Activated naive CD8-positive, alpha-beta T cell treated with anti-CD3 and anti-CD28 coated beads, Interleukin-2, amount 10 ng/mL, durations not matched to agents 7 days and 5 days (primary cell): ENCODE measurements around the gene PRKCH. TPM values are rescaled to one million over a fixed set of nuclear protein-coding genes. Genes with fewer than 3 reads are reported as not detected.

ENCODE experiments used
- ATAC-seq: fragments of 150-1000 bp; cut with Tn5 transposase; one replicate; pipeline ENCODE4 v1.10.0; 2021; ENCODE audit warnings: low read depth, moderate library complexity
- POLR2A ChIA-PET: fragments of 350-600 bp; sonication (Branson Sonifier 250); formaldehyde crosslinking; loops from one replicate; lab custom pipeline; 2021; ENCODE audit warnings: antibody characterized with exemption; lab: Charles Lee
- DNase-seq: peaks from one replicate; pipeline ENCODE4 v3.0.0; 2021
- H3K27ac Mint-ChIP-seq: one replicate; pipeline ENCODE4 v1.8.0; 2022; ENCODE audit warnings: mild to moderate bottlenecking, mixed read lengths
- H3K27me3 Mint-ChIP-seq: one replicate; pipeline ENCODE4 v1.8.0; 2022; ENCODE audit warnings: mild to moderate bottlenecking, moderate library complexity, mixed read lengths
- H3K36me3 Mint-ChIP-seq: one replicate; pipeline ENCODE4 v1.8.0; 2021; ENCODE audit warnings: mild to moderate bottlenecking, mixed read lengths
- H3K4me1 Mint-ChIP-seq: one replicate; pipeline ENCODE4 v1.8.0; 2021; ENCODE audit warnings: mixed read lengths
- H3K4me3 Mint-ChIP-seq: one replicate; pipeline ENCODE4 v1.8.0; 2022; ENCODE audit warnings: mild to moderate bottlenecking, moderate library complexity, mixed read lengths
- H3K9me3 Mint-ChIP-seq: one replicate; pipeline ENCODE4 v1.8.0; 2021; ENCODE audit warnings: mixed read lengths
- total RNA-seq, 2 experiments: library from RNA; stranded (reverse); gene quantifications; one replicate each; pipeline ENCODE4 v1.2.3, GENCODE V29; 2021

The PRKCH gene
- total RNA-seq = 100 to 1,000 TPM; 318 TPM

DNA sequence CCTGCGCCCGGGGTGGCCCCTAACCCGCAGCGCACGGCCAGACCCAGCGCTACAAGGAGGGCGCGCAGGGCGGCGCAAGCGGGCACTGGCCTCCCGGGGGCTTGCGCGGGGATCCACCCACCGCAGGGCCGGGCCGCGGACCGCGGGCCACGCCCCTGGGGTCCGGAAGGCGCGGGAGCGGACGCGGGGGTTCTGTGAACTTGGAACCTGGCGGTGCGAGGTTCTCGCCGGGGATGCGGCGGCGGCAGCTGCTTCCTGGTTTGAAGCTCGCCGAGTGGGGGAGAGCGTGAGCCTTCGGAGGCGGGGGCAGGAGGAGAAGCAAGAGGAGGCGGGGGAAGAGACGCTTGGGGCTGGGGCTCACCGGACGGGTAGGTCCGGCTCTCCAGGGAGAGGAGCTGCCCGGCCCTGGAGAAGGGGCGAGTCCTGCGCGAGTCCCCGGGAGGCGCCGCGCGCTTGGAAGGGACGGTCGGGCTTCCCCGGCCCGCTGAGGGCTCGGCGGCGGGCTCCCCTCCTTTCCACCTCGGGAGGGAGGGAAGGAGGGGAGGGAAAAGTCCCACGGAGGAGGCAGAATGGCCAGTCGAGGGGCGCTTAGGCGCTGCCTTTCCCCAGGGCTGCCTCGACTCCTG, at the start of gene PRKCH:
Gene PRKCH, plus strand, starts transcription at position 195 of the 626 bp plus-strand sequence. CDS start 523 bp downstream, outside the sequence.
- H3K27me3 Mint-ChIP-seq = no peaks in the 10 kb centered on the region
- H3K4me1 Mint-ChIP-seq = peaks cover 11% of the 10 kb centered on the region
- no peaks in the 10 kb centered on the region for H3K9me3 Mint-ChIP-seq
- peak; percentile 87 for DNase-seq
- POLR2A ChIA-PET = interaction anchor here (0.6 to 6.4 kb wide), 23 partner anchors 13 to 440 kb away, joined by 3 to 188 read pairs (median 4); partner anchors contain the start of gene SNAPC1
- peak within 1 kb of the TSS; percentile 99 for H3K4me3 Mint-ChIP-seq
- peaks cover 31% of the 10 kb centered on the region for H3K36me3 Mint-ChIP-seq
- peak; percentile 75 for ATAC-seq
- H3K27ac Mint-ChIP-seq = peak within 1 kb of the TSS; percentile 96

DNA sequence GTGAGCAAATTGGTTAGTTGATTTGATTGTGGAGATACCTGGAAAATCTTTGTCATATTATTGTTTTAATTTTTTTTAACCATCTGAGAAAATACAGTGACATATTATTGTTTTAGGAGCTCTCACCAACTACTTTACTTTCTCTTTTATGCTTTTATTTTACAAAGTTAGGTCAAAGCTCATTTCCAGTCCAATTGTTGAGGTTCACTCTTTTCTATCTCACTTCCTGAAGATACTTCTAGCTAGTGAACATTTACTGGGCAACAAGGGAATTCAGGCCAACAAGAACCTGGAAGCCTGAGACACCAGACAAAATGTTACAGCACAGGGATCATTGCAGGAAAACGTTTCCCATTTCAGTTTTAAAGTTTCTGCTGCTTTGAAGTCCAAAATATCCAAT, 44.1 kb upstream of the PRKCH start:
- Mint-ChIP-seq H3K9me3 (no peaks in the 10 kb centered on the region), H3K36me3 (no peaks in the 10 kb centered on the region), H3K4me1 (peaks cover 8% of the 10 kb centered on the region), H3K27ac (no peak overlapping the region), H3K27me3 (peaks cover 44% of the 10 kb centered on the region), H3K4me3 (no peak overlapping the region)
- POLR2A ChIA-PET = no interaction called here
- DNase-seq (no peak), ATAC-seq (no peak)

DNA sequence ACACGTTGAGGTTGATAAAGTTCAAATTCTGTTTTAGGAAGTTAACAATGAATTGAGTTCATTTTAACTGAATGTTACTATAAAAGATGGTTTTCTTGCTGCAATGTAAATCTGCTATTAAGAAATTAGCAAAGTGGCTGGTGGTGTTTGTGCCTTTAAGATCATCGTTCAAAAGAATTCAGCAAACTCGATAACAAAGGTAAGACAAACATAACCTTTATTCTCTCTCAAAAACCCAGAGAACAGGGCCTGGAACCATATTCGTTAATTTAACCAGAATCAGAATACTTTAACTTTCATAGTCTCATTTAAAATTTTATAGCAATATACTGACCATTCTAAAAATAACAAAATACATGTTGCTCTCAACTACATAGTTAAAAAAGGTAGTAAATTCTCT, 43.6 kb upstream of the PRKCH start:
- peaks cover 8% of the 10 kb centered on the region for H3K4me1 Mint-ChIP-seq
- peaks cover 40% of the 10 kb centered on the region for H3K27me3 Mint-ChIP-seq
- H3K9me3 Mint-ChIP-seq = no peaks in the 10 kb centered on the region
- DNase-seq (no peak), ATAC-seq (no peak)
- no peak overlapping the region for H3K4me3 Mint-ChIP-seq
- H3K36me3 Mint-ChIP-seq = no peaks in the 10 kb centered on the region
- POLR2A ChIA-PET = no interaction called here
- H3K27ac Mint-ChIP-seq = no peak overlapping the region

DNA sequence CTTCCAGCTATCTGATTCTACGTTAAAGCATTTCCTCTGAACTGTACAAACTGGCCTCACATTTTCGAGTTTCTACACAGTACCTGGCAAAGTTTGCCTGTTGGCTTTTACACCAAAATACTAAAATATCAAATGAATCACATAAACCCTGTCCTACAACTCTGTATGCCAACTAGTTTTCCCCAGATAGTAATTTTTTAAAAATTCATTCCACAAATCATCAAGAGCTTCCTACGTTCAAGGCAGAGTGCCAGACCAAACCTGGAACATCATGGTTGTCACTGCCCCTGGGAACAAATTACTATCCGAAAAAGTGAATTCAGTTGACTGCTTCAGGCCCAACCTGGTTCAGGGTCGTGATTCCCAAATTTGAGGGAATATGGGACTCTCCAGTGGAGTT, 42.3 kb upstream of the PRKCH start:
- H3K27ac Mint-ChIP-seq = no peak overlapping the region
- no peaks in the 10 kb centered on the region for H3K36me3 Mint-ChIP-seq
- H3K4me3 Mint-ChIP-seq = no peak overlapping the region
- ATAC-seq (no peak), DNase-seq (no peak)
- H3K9me3 Mint-ChIP-seq = no peaks in the 10 kb centered on the region
- POLR2A ChIA-PET = no interaction called here
- peaks cover 37% of the 10 kb centered on the region for H3K27me3 Mint-ChIP-seq
- H3K4me1 Mint-ChIP-seq = peaks cover 16% of the 10 kb centered on the region

DNA sequence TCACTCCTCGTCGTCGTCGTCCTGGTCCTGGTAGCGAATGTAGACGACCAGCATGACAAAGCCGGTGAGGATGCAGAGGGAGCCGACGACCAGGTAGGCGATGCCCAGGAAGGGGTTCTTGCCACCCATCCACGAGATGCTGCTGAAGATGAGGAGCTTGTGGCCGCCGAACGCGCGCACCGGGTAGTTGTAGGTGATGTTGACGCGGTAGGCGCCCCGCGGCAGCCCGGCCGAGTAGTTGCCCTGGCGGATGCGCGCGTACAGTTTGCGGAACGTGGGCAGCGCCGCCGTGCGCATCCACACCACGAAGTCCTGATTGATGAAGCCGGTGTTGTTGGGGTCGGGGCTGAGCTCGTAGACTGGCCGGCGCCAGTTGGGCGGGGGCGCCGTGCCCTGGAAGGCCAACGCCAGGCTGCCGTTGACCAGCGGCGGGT, 41.3 kb upstream of the PRKCH start:
- Mint-ChIP-seq H3K4me3 (peak overlapping the region; percentile 87), H3K27me3 (peaks cover 31% of the 10 kb centered on the region), H3K4me1 (peaks cover 21% of the 10 kb centered on the region), H3K9me3 (no peaks in the 10 kb centered on the region), H3K36me3 (no peaks in the 10 kb centered on the region), H3K27ac (peak overlapping the region; percentile 80)
- ATAC-seq (peak; percentile 28), DNase-seq (no peak)
- POLR2A ChIA-PET = interaction anchor here (0.7 to 0.8 kb wide), 2 partner anchors 13 to 197 kb away, joined by 3 read pairs; no protein-coding TSS in a partner anchor

DNA sequence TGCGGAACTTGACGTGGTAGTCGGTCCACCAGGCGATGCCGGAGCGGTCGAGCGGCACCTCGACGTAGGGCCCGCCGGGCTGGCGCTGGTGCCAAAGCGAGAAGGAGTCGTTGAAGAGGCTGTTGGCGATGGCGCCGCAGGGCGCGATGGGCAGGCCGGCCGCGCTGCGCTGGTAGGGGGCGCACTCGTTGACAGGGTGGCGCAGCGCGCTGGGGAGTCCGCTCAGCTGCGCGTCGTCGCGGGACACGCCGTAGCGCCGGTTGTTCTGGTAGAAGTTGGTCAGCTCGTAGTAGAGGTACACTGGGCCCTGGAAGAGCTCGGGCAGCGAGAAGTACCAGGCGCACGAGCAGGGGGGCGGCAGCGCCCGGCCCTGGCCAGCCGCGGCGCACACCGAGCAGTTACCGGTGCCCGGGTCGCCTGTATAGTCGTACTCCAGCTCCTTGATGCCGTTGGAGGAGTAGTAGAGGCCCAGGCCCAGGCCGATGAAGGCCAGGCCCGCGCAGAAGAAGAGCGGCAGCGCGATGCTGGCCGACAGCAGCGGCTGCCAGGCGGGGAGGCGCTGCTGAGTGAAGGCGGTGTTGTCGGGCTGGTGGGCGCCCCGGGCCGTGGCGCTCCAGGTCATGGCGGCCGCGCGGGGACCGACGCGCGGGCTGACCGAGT, 40.7 kb upstream of the PRKCH start:
- no peaks in the 10 kb centered on the region for H3K9me3 Mint-ChIP-seq
- H3K27ac Mint-ChIP-seq = peak overlapping the region; percentile 80
- peak; percentile 85 for DNase-seq
- POLR2A ChIA-PET = interaction anchor here (0.6 to 0.7 kb wide), 2 partner anchors 12 to 500 kb away, joined by 3 read pairs; no protein-coding TSS in a partner anchor
- peaks cover 26% of the 10 kb centered on the region for H3K4me1 Mint-ChIP-seq
- H3K36me3 Mint-ChIP-seq = no peaks in the 10 kb centered on the region
- peak; percentile 87 for ATAC-seq
- H3K27me3 Mint-ChIP-seq = peaks cover 27% of the 10 kb centered on the region
- H3K4me3 Mint-ChIP-seq = peak overlapping the region; percentile 87

DNA sequence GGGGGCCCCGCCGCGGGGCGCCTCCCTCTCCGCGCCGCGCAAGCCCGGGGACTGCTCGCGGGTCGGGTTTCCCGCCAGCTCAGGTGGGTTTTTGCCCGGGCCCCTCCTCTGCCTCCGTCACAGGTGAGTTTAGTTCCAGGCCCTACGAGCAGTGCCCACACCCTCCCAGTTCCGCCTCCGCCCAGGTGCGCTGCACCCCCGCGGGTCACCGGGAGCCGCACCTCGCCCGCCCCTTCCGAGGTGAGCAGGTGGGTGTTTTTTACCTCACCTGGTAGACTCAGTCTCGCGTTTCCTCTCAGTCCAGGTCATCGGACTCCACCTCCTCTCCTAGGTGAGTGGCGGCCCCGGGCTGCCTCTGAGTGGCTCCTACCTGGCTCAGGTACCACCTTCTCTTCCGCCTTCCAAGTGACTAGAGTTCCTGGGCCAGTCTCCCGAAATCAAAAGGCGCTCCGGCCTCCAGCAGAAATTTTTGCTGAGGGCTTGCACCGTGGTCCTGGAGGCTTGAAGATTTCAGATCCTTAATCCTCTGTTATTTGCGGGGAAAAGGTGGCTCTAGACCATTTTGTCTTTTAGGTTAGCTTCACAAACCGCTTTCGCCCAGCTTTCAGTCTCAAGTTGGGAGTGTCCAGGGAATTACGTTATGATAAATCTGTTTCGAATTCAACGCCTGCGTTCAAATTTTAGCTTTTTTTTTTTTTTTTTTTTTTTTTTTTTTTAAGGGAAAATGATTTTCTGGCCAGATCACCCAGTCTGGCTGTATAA, 40.0 kb upstream of the PRKCH start, which contains the start of gene TMEM30B:
Gene TMEM30B, minus strand, starts transcription at position 153 of the 762 bp plus-strand sequence. CDS start 191 bp downstream, outside the sequence.
- peak within 1 kb of the TSS; percentile 80 for H3K27ac Mint-ChIP-seq
- peaks cover 25% of the 10 kb centered on the region for H3K27me3 Mint-ChIP-seq
- peaks cover 31% of the 10 kb centered on the region for H3K4me1 Mint-ChIP-seq
- no peak for DNase-seq
- H3K36me3 Mint-ChIP-seq = no peaks in the 10 kb centered on the region
- POLR2A ChIA-PET = interaction anchor here (0.5 to 1.7 kb wide), 7 partner anchors 41 to 1190 kb away, joined by 3 to 6 read pairs (median 3); no protein-coding TSS in a partner anchor
- ATAC-seq = no peak
- H3K9me3 Mint-ChIP-seq = no peaks in the 10 kb centered on the region
- H3K4me3 Mint-ChIP-seq = peak within 1 kb of the TSS; percentile 87

DNA sequence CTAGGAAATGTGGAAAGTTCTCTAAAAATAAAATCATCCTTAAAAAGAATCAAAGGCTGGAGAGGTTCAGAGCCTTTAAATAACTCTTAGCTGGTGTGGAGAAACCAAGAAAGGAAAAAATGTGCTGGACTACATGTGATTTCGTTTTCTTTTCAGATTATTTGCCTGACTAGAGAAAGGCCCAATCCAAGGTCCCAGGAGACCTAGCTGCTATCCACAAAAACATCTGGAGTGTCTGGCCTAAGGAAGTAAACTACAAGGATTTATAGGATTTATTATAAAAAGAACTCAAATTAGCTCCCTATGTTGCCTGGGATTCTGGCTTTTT, 39.5 kb upstream of the PRKCH start:
- no peak overlapping the region for H3K4me3 Mint-ChIP-seq
- H3K4me1 Mint-ChIP-seq = peaks cover 31% of the 10 kb centered on the region
- H3K27me3 Mint-ChIP-seq = peaks cover 25% of the 10 kb centered on the region
- DNase-seq = no peak
- H3K27ac Mint-ChIP-seq = peak overlapping the region; percentile 71
- POLR2A ChIA-PET = interaction anchor here (0.6 to 1.7 kb wide), 5 partner anchors 41 to 1191 kb away, joined by 3 to 6 read pairs (median 3); no protein-coding TSS in a partner anchor
- H3K36me3 Mint-ChIP-seq = no peaks in the 10 kb centered on the region
- H3K9me3 Mint-ChIP-seq = no peaks in the 10 kb centered on the region
- no peak for ATAC-seq

DNA sequence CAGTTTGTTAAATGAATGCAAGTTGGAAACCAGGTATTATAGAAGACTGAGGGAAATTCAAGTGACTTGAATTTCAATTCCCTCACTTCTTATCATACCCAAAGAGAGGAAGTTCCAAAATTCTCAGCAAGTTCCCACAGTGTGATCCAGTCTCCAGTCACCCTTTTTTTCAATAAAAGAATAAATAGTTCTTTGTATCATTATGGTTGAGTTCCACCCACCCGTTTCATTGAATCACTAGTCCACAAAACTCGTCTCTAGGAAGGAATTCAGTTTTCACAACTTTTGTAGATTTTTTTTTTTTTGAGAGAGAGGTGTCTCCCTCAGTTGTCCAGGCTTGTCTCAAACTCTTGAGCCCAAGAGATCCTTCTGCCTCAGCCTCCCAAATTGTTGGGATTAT, 38.6 kb upstream of the PRKCH start:
- H3K4me3 Mint-ChIP-seq = no peak overlapping the region
- DNase-seq = no peak
- H3K27me3 Mint-ChIP-seq = peaks cover 26% of the 10 kb centered on the region
- H3K4me1 Mint-ChIP-seq = peaks cover 35% of the 10 kb centered on the region
- ATAC-seq = no peak
- no peaks in the 10 kb centered on the region for H3K36me3 Mint-ChIP-seq
- no peak overlapping the region for H3K27ac Mint-ChIP-seq
- POLR2A ChIA-PET = interaction anchor here (1.2 to 1.7 kb wide), 2 partner anchors 40 to 274 kb away, joined by 6 read pairs; no protein-coding TSS in a partner anchor
- H3K9me3 Mint-ChIP-seq = no peaks in the 10 kb centered on the region

DNA sequence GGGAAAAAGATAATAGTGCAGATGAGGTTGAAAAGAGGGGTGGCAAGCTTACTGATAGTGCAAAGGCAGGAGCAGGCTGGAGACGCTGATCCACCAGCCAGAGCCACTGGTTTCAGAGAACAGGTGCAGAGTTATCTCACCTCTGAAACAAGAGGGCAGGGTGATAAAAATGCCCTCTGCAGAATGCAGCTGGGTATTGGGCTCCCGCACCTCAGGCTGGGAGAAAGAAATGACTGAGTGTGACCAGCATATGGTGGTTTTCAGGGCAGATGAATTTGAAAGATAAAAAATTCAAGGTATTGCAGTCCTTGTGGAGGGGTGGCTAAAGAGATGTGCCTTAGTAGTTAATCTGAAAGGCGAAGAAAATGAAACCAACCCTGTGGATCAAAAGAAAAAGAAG, 37.4 kb upstream of the PRKCH start:
- peaks cover 22% of the 10 kb centered on the region for H3K27me3 Mint-ChIP-seq
- no peaks in the 10 kb centered on the region for H3K36me3 Mint-ChIP-seq
- H3K27ac Mint-ChIP-seq = no peak overlapping the region
- H3K4me3 Mint-ChIP-seq = peak overlapping the region; percentile 39
- POLR2A ChIA-PET = no interaction called here
- peaks cover 37% of the 10 kb centered on the region for H3K4me1 Mint-ChIP-seq
- no peaks in the 10 kb centered on the region for H3K9me3 Mint-ChIP-seq
- ATAC-seq = no peak
- no peak for DNase-seq

DNA sequence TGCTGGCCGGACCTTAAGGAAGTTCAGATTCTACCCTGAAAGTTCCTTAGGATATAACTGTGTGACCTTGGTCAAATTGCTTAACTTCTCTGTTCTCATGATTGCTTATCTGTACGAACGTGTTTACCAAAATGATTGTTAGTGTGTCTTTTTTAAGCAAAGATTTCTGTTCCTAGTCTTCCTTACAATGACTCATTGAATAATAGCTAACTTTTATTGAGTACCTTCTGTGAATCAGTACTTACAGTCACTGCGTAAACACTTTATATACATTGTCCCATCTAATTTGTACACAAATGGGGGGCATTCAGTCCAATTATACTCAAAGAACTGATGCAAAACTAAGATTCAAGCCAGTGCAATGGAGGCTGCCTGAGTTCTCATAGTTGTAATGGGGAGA, 36.0 kb upstream of the PRKCH start:
- Mint-ChIP-seq H3K27ac (no peak overlapping the region), H3K4me3 (no peak overlapping the region), H3K36me3 (no peaks in the 10 kb centered on the region), H3K9me3 (no peaks in the 10 kb centered on the region), H3K27me3 (peaks cover 12% of the 10 kb centered on the region), H3K4me1 (peaks cover 34% of the 10 kb centered on the region)
- POLR2A ChIA-PET = no interaction called here
- DNase-seq = no peak
- ATAC-seq = no peak

DNA sequence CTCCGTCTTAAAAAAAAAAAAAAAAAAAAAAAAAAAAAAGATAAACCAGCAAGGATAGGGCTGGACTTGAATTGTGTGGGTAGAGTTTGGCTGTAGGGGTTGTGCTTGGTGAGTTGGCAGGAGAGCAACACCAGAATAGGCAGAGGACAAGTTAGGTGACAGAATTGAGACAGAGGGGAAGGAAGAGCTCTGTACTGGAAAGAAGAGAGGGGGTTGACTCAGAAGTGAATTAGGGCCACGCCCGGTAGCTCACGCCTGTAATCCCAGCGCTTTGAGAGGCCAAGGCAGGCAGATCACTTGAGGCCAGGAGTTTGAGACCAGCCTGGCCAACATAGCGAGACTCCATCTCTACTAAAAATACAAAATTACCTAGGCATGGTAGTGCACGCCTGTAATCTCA, 34.2 kb upstream of the PRKCH start:
- Mint-ChIP-seq H3K4me1 (peaks cover 32% of the 10 kb centered on the region), H3K27me3 (peaks cover 5% of the 10 kb centered on the region), H3K4me3 (no peak overlapping the region), H3K9me3 (no peaks in the 10 kb centered on the region), H3K27ac (no peak overlapping the region), H3K36me3 (no peaks in the 10 kb centered on the region)
- DNase-seq (no peak), ATAC-seq (no peak)
- POLR2A ChIA-PET = interaction anchor here (0.6 to 0.7 kb wide), 3 partner anchors 10 to 66 kb away, joined by 4 to 8 read pairs (median 4); no protein-coding TSS in a partner anchor

DNA sequence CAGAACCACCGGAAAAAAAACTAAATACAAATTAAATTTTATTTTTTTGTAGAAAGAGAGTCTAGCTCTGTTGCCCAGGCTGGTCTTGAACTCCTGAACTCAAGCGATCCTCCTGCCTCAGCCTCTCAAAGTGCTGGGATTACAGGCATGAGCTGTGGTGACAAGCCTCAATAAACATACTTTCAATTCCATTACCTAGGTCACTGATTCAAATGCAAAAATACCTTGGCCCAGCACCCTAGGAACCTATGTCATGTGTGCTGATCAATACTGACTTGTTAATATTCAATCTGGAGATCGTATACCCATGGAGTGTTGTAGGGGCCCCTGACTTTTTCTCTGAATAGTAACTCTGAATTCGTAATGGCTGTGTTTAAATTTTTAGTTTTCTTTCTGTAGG, 33.2 kb upstream of the PRKCH start:
- no peak for DNase-seq
- Mint-ChIP-seq H3K4me3 (no peak overlapping the region), H3K4me1 (peaks cover 29% of the 10 kb centered on the region), H3K9me3 (no peaks in the 10 kb centered on the region), H3K27me3 (peaks cover 3% of the 10 kb centered on the region), H3K27ac (no peak overlapping the region), H3K36me3 (no peaks in the 10 kb centered on the region)
- POLR2A ChIA-PET = interaction anchor here (0.5 kb wide), 1 partner anchor 41 kb away, joined by 6 read pairs; no protein-coding TSS in a partner anchor
- ATAC-seq = no peak
